ENCODE results near the gene AK5. TPM values are rescaled to one million over a fixed set of nuclear protein-coding genes. Genes with fewer than 3 reads are reported as not detected.
"Not testable (repeated sequence)": the region's sequence is repeated elsewhere in the genome, so short reads cannot be mapped to it uniquely, and the experiment has no call there.

AK5 gene
- polyA plus RNA-seq, 3 donors, result 0.34 to 0.72 (median 0.48) TPM

- not testable (repeated sequence) for H3K79me2 ChIP-seq (ENCODE audit: insufficient read depth, low read length); H3K9ac ChIP-seq (ENCODE audit: insufficient read depth, low read length, poor library complexity, severe bottlenecking); H2AFZ ChIP-seq (ENCODE audit: insufficient read depth, low read depth, low read length, poor library complexity, severe bottlenecking); H3K36me3 Mint-ChIP-seq; H3K36me3 ChIP-seq (replicated peaks in 1 of 2; ENCODE audit: control insufficient read depth in 1 of 2, insufficient read depth in 2 of 2, low read length in 2 of 2); H3K27me3 Mint-ChIP-seq (ENCODE audit: low read depth in 3 of 3); H3K4me3 Mint-ChIP-seq; DNase-seq; H3K27me3 ChIP-seq (ENCODE audit: control insufficient read depth in 2 of 2, insufficient read depth in 2 of 2, low read length in 2 of 2); H3K4me2 ChIP-seq (replicated peaks; ENCODE audit: extremely low read depth, low read length, poor library complexity, severe bottlenecking); H3K27ac ChIP-seq (ENCODE audit: low read depth in 1 of 2, low read length in 2 of 2); H4K20me1 ChIP-seq (ENCODE audit: insufficient read depth, low read length); H3K4me3 ChIP-seq (replicated peaks in 1 of 3; ENCODE audit: low read depth in 2 of 3, low read length in 3 of 3); H3K9me3 ChIP-seq (replicated peaks in 1 of 2; ENCODE audit: control insufficient read depth in 1 of 2, insufficient read depth in 1 of 2, low read length in 2 of 2)
- intact Hi-C loops (cut with micrococcal nuclease), result loop anchor here (5.0 kb wide), 1 partner anchor 384 kb away; no protein-coding TSS in a partner anchor
- WGBS (ENCODE audit: insufficient coverage), result 100% methylated on average over 8 of the region's 49 CpGs
- Mint-ChIP-seq H3K27ac (peak overlapping the region in 1 of 7 donors; percentile 61), H3K9me3 (peaks cover 5 to 14% (median 6%) of the 10 kb centered on the region in 7 donors), H3K4me1 (peaks cover 21% of the 10 kb centered on the region)
- H3K4me1 ChIP-seq (ENCODE audit: control insufficient read depth in 1 of 2, insufficient read depth in 2 of 2, low read length in 2 of 2), result peaks cover 18 to 20% of the 10 kb centered on the region in 2 donors
Observed at GRCh38 chr1:77531596-77532280, 249.9 kb downstream of the AK5 start.

- Histone ChIP-seq H3K36me3 (replicated peaks in 1 of 2; ENCODE audit: control insufficient read depth in 1 of 2, insufficient read depth in 2 of 2, low read length in 2 of 2) (no peaks in the 10 kb centered on the region), H3K79me2 (ENCODE audit: insufficient read depth, low read length) (no peaks in the 10 kb centered on the region), H3K27ac (ENCODE audit: low read depth in 1 of 2, low read length in 2 of 2) (no peak overlapping the region), H2AFZ (ENCODE audit: insufficient read depth, low read depth, low read length, poor library complexity, severe bottlenecking) (no peak overlapping the region), H4K20me1 (ENCODE audit: insufficient read depth, low read length) (no peaks in the 10 kb centered on the region), H3K4me1 (ENCODE audit: control insufficient read depth in 1 of 2, insufficient read depth in 2 of 2, low read length in 2 of 2) (peaks cover 18 to 20% of the 10 kb centered on the region in 2 donors), H3K9ac (ENCODE audit: insufficient read depth, low read length, poor library complexity, severe bottlenecking) (no peak overlapping the region), H3K9me3 (replicated peaks in 1 of 2; ENCODE audit: control insufficient read depth in 1 of 2, insufficient read depth in 1 of 2, low read length in 2 of 2) (peaks cover 0 to 5% of the 10 kb centered on the region in 2 donors), H3K4me2 (replicated peaks; ENCODE audit: extremely low read depth, low read length, poor library complexity, severe bottlenecking) (no peak overlapping the region), H3K27me3 (ENCODE audit: control insufficient read depth in 2 of 2, insufficient read depth in 2 of 2, low read length in 2 of 2) (no peaks in the 10 kb centered on the region), H3K4me3 (replicated peaks in 1 of 3; ENCODE audit: low read depth in 2 of 3, low read length in 3 of 3) (no peak overlapping the region)
- peaks cover 1 to 3% of the 10 kb centered on the region in 2 donors for H3K36me3 Mint-ChIP-seq
- intact Hi-C loops (cut with micrococcal nuclease), result loop anchor here (5.0 kb wide), 1 partner anchor 385 kb away; no protein-coding TSS in a partner anchor
- TF ChIP-seq CTCF (IDR thresholded peaks at IDR 0.05), result no peak
- H3K4me3 Mint-ChIP-seq, result no peak overlapping the region
- peaks cover 0 to 7% (median 2%) of the 10 kb centered on the region in 3 donors for H3K27me3 Mint-ChIP-seq (ENCODE audit: low read depth in 3 of 3)
- H3K4me1 Mint-ChIP-seq, result peaks cover 21% of the 10 kb centered on the region
- H3K27ac Mint-ChIP-seq, result no peak overlapping the region
- WGBS (ENCODE audit: insufficient coverage), result 86% methylated on average over 2 of the region's 4 CpGs
- peaks cover 5 to 14% (median 6%) of the 10 kb centered on the region in 7 donors for H3K9me3 Mint-ChIP-seq
- DNase-seq, result no peak
Observed at GRCh38 chr1:77532641-77533040, 250.8 kb downstream of the AK5 start.
